Sigmoid colon (tissue), 7 donors: ENCODE results near the gene GMEB1. TPM values are rescaled to one million over a fixed set of nuclear protein-coding genes. Genes with fewer than 3 reads are reported as not detected.

Experiments used
- DNase-seq: peaks from one replicate; pipeline ENCODE4 v3.0.0-alpha.2; 2019
- H3K27ac ChIP-seq, 4 donors: fragments of 200-600 bp; sonication (generic); one replicate each; pipeline ENCODE4 v1.5.1; 2016 to 2019; ENCODE audit warnings: mild to moderate bottlenecking in 1 of 4
- H3K27me3 ChIP-seq, 3 donors: fragments of 200-600 bp; sonication (generic); one replicate each; pipeline ENCODE4 v1.5.1; 2019; ENCODE audit warnings: mild to moderate bottlenecking in 1 of 3
- H3K36me3 ChIP-seq, 4 donors: fragments of 200-600 bp; sonication (generic); one replicate each; pipeline ENCODE4 v1.5.1; 2016 to 2019
- H3K4me1 ChIP-seq, 4 donors: fragments of 200-600 bp; sonication (generic); one replicate each; pipeline ENCODE4 v1.5.1; 2017 to 2019
- H3K4me3 ChIP-seq, 4 donors: fragments of 200-600 bp; sonication (generic); one replicate each; pipeline ENCODE4 v1.5.1; 2017 to 2019; ENCODE audit warnings: mild to moderate bottlenecking in 2 of 4, moderate library complexity in 1 of 4
- H3K9me3 ChIP-seq, 4 donors: fragments of 200-600 bp in 3 of 4; sonication (generic) in 3 of 4; one replicate each; pipeline versions ENCODE4 v1.5.1 to v1.6.1; 2013 to 2019
- EP300 ChIP-seq, 4 donors: sonication (generic); formaldehyde crosslinking; IDR thresholded peaks; one replicate each; pipeline ENCODE4 v1.6.1; 2017; ENCODE audit warnings: antibody characterized with exemption in 4 of 4
- POLR2A ChIP-seq, 2 donors: fragments of 450-650 bp; IDR thresholded peaks; one replicate each; pipeline ENCODE4 v1.6.1; 2016; ENCODE audit warnings: antibody characterized with exemption in 2 of 2, mild to moderate bottlenecking in 2 of 2, moderate library complexity in 2 of 2
- POLR2AphosphoS5 ChIP-seq, 4 donors: sonication (generic); formaldehyde crosslinking; IDR thresholded peaks; one replicate each; pipeline ENCODE4 v1.6.1; 2017; ENCODE audit warnings: antibody characterized with exemption in 4 of 4
- WGBS, 2 donors: extraction: QIAGEN DNeasy Blood & Tissue Kit; methylation state at CpG; one replicate each; pipeline ENCODE4 v1.1.7; 2013; 5-methylcytosine and 5-hydroxymethylcytosine counted together
- intact Hi-C: fragments of 100-400 bp; cut with DNase I; formaldehyde crosslinking; loops from one replicate; pipeline ENCODE4 v1.15.1; 2023
- polyA plus RNA-seq, 3 donors: library from polyadenylated mRNA; stranded (reverse); fragments of 200-250 nt; gene quantifications; one replicate each; pipeline ENCODE4 v1.2.3, GENCODE V29; 2013
- small RNA-seq, 3 donors: library from RNA; depleted of rRNA; stranded (forward); fragments of <200 nt; gene quantifications; one replicate each; pipeline ENCODE3, GENCODE V24; 2016
- total RNA-seq, 4 donors: library from RNA; depleted of rRNA; stranded (reverse); fragments of >200 nt; gene quantifications; one replicate each; pipeline ENCODE4 v1.1.0, GENCODE V29; 2016
- TF ChIP-seq, protein P1 (sequence below), 4 experiments: fragments of 450-650 bp in 3 of 4; fragments of 200-600 bp in 1 of 4; IDR thresholded peaks; one replicate each; pipeline ENCODE4 v1.5.1; 2016 to 2019; ENCODE audit warnings: antibody characterized with exemption in 4 of 4, mild to moderate bottlenecking in 3 of 4, moderate library complexity in 2 of 4
- donor health status: healthy with polysubstance abuse.
- donor health status: Bipolar disorder and iron deficiency.
- donor health status: healthy.

Gene GMEB1
- total and polyA plus RNA-seq, 7 donors = 3.7 to 8.9 (median 6.7) TPM

DNA sequence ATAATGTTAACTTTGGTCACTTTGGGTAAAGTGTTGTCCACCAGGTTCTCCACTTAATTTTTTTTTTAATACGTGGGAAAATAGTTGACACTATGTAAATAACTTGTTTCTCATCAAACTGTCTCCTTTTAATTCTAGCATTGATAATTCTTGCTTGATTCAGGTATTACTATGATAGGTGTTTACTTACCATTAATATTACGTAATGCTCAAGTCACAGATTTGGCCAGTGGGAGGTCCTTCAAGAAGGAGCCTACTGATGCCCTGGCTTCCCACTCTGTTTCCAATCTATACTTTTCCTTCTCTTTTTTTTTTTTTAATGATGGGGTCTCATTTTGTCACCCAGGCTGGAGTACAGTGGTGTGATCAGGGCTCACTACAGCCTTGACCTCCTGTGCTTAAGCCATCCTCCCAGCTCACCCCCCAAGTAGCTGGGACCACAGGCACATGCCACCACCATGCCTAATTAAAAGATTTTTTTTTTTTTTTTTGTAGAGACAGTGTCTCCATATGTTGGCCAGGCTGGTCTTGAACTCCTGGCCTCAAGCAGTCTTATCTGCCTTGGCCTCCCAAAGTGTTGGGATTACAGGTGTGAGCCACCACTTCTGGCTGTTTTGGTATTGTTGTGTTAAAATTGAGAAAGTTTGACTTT lies 98.1 kb downstream of the GMEB1 start:
- H3K4me3 ChIP-seq = no peak overlapping the region
- intact Hi-C loops = no loop called here
- DNase-seq = no peak
- H3K9me3 ChIP-seq = no peaks in the 10 kb centered on the region
- H3K27me3 ChIP-seq = no peaks in the 10 kb centered on the region
- H3K4me1 ChIP-seq = peaks cover 0 to 20% (median 4%) of the 10 kb centered on the region in 4 donors
- peaks cover 0 to 38% (median 11%) of the 10 kb centered on the region in 4 donors for H3K36me3 ChIP-seq
- TF ChIP-seq POLR2A (IDR thresholded peaks at IDR 0.05) (no peak), POLR2AphosphoS5 (IDR thresholded peaks at IDR 0.05) (no peak), EP300 (IDR thresholded peaks at IDR 0.05) (no peak)
- TF ChIP-seq, protein P1, sequence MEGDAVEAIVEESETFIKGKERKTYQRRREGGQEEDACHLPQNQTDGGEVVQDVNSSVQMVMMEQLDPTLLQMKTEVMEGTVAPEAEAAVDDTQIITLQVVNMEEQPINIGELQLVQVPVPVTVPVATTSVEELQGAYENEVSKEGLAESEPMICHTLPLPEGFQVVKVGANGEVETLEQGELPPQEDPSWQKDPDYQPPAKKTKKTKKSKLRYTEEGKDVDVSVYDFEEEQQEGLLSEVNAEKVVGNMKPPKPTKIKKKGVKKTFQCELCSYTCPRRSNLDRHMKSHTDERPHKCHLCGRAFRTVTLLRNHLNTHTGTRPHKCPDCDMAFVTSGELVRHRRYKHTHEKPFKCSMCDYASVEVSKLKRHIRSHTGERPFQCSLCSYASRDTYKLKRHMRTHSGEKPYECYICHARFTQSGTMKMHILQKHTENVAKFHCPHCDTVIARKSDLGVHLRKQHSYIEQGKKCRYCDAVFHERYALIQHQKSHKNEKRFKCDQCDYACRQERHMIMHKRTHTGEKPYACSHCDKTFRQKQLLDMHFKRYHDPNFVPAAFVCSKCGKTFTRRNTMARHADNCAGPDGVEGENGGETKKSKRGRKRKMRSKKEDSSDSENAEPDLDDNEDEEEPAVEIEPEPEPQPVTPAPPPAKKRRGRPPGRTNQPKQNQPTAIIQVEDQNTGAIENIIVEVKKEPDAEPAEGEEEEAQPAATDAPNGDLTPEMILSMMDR (IDR thresholded peaks at IDR 0.05) = no peak
- no peak overlapping the region for H3K27ac ChIP-seq
- 86 to 94% methylated on average over 2 of the region's 2 CpGs for WGBS, 2 donors

Small RNAs within 50 kb of the gene (small RNA-seq; reads per million reads assigned to genes)
- gene RF00422 (0 reads per million in 3 donors), gene RNU11 (0 reads per million in 3 donors)

Other genes with a start within 250 kb of the GMEB1 start
- 10 to 100 TPM in 3 of 4 donors, 1 to 10 TPM in 1; 8.9 to 18.8 (median 10.8) TPM for gene RCC1, start 162.7 kb upstream of the GMEB1 start, total RNA-seq
- gene RCC1, start 162.7 kb upstream of the GMEB1 start, polyA plus RNA-seq = 10 to 100 TPM; 25.2 to 64.2 (median 26.8) TPM
- 10 to 100 TPM; 20.0 to 36.5 (median 29.9) TPM for gene TRNAU1AP, start 115.7 kb upstream of the GMEB1 start, total RNA-seq
- 10 to 100 TPM; 14.1 to 27.6 (median 19.5) TPM for gene TRNAU1AP, start 115.7 kb upstream of the GMEB1 start, polyA plus RNA-seq
- 1 to 10 TPM in 3 of 4 donors, under 1 TPM in 1; 0.68 to 3.2 (median 2.1) TPM for gene RAB42, start 76.5 kb upstream of the GMEB1 start, total RNA-seq
- gene RAB42, start 76.5 kb upstream of the GMEB1 start, polyA plus RNA-seq = 10 to 100 TPM in 1 of 3 donors, 1 to 10 TPM in 2; 3.4 to 19.0 (median 3.6) TPM
- 10 to 100 TPM; 16.8 to 27.5 (median 20.1) TPM for gene TAF12, start 25.7 kb upstream of the GMEB1 start, total RNA-seq
- 10 to 100 TPM; 19.2 to 21.0 (median 20.4) TPM for gene TAF12, start 25.7 kb upstream of the GMEB1 start, polyA plus RNA-seq
- gene RNU11, start 20.2 kb upstream of the GMEB1 start, total RNA-seq = not detected
- not detected for gene RNU11, start 20.2 kb upstream of the GMEB1 start, polyA plus RNA-seq
- gene YTHDF2, start 68.2 kb downstream of the GMEB1 start, total RNA-seq = 10 to 100 TPM; 37.9 to 47.0 (median 42.7) TPM
- 10 to 100 TPM; 27.0 to 40.5 (median 31.2) TPM for gene YTHDF2, start 68.2 kb downstream of the GMEB1 start, polyA plus RNA-seq
- gene OPRD1, start 143.4 kb downstream of the GMEB1 start, total RNA-seq = 1 to 10 TPM in 1 of 4 donors, under 1 TPM in 3; under 0.01 to 1.8 (median 0.69) TPM
- under 1 TPM in 2 of 3 donors, not detected in 1; under 0.01 to 0.31 TPM for gene OPRD1, start 143.4 kb downstream of the GMEB1 start, polyA plus RNA-seq
- gene EPB41, start 245.8 kb downstream of the GMEB1 start, total RNA-seq = 10 to 100 TPM; 23.2 to 33.4 (median 27.4) TPM
- gene EPB41, start 245.8 kb downstream of the GMEB1 start, polyA plus RNA-seq = 10 to 100 TPM; 13.2 to 35.1 (median 23.1) TPM